HG03439 (cell line): ENCODE results near the gene GALNTL6.

Experiments
- ATAC-seq: cut with Tn5 transposase; IDR thresholded peaks from one replicate; pipeline ENCODE4 v1.9.1; 2021; ENCODE audit warnings: mild to moderate bottlenecking, moderate library complexity; ENCODE audit not compliant: unreplicated experiment

Gene GALNTL6

DNA sequence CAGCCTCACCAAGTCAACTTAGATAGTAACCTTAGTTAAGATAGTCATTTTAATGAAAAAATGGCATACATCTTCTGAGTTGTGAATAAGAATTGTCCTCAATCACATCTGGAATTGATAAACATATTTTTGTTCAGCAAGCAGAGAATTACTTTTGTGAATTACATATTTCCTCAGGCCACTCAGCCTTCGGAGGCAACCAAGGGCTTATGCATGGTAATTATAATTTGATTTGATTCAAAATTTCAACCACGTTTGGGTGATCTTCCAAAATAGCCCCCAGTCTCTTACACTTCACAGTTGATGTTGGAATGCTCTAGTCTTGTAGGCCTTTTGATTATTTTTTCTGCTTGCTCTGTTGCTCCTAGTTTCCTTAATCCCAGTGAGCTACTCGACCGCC is 63.4 kb downstream of the GALNTL6 start:
- ATAC-seq = no peak

DNA sequence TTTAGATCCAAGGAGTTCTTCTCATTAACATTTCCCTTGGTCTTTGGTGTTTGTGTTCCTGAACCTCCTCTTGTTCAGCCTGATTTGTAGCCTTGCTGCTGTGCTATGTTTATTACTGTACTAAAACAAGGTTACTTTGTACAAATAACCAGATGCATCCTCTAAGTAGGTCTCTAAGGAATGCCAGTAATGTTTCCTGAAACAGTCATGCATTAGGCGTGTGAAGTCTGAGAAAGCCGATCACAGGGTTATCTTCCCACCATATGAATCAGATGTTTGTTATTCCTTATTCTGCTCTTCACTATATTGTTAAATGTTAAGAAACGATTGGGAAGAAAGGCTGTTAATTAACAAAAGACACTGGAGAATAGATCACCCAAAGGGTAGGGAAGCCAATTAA is 66.9 kb downstream of the GALNTL6 start:
- ATAC-seq = no peak

DNA sequence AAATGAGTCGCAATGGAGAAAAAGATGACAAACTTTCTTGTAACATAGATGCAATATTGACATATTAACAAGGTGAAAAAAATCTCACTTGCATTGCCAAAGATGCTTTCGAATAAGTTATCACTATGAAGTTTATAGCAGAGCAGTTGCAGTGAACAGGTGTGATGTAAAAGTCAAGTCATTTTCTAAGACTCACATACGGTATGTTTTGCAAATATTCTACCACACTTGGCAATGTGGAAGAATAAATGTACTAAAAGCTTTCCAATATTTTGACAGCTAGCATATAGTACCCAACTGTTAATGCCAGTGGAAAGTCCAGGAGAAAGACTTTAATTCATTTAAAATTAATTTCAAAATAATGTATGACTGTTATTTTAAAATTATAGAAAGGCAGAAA is 76.5 kb downstream of the GALNTL6 start:
- no peak for ATAC-seq

DNA sequence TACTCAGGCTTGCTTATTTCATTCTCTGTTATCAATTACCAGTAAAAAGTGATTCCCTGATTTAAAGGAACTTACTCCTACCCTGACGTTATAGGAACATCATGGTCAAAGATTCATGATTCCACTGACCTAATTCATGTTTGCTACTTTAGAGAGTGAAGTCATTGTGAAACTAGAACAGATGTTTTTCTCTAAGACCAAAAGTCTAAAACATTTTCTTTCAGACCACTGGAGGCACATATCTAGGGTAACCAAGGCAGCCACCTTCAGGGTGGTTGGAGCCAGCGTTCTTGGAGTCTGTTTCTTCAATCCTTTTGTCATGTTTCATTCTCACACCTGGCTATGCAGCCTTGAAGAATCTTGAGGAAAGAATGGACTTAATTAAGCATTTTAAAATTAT is 77.8 kb downstream of the GALNTL6 start:
- ATAC-seq = peak; percentile 78

DNA sequence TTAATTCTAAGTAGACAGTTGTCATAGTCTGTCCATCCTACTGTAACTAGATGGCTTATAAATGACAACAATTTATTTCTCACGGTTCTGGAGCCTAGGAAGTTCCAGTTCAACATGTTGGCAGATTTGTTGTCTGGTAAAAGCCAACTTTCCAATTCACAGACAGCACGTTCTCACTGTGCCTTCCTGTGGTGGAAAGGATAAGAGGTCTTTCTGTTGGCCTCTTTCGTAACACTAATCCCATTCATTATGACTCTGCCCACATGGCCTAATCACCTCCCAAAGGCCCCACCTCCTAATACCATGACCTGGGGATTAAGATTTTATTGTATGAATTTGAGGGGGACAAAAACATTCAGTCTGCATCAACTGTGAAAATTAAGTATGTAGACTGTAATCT is 83.2 kb downstream of the GALNTL6 start:
- ATAC-seq = no peak

DNA sequence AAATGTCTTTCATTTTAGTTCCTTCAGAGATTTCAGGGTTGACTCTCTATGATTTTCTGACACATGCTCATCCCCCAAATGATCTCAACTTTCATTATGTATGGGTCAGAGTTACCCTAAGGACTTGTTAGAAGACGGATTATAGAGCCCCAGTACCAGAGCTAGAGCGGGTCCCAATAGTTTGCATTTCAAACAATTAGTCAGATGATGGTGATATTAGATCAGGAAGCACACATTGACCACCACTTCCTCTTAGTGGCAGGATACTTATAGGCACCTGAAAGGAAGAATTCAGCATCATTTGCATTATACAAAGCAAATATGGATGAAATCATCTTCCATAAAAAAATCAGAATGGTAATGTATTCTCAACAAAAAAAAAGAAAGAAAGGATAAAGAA is 106.1 kb downstream of the GALNTL6 start:
- ATAC-seq = no peak

DNA sequence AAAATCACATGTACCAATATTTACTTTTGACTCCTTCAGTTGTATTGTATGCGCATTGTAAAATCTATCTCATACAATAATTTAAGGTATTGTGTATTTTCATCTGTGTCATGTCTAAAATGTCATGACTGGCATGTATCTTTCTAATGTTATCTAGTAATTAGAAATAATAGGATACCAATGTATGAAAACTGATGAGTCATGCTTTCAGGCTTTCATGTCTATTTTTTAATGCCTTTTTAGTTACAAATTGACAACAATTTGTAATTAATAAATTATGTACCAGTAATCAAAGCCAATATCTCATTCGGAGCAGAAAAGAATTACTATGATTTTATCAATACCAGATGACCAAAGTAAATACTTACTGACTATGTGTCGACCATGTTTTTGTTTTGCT is 107.7 kb downstream of the GALNTL6 start:
- ATAC-seq = no peak

DNA sequence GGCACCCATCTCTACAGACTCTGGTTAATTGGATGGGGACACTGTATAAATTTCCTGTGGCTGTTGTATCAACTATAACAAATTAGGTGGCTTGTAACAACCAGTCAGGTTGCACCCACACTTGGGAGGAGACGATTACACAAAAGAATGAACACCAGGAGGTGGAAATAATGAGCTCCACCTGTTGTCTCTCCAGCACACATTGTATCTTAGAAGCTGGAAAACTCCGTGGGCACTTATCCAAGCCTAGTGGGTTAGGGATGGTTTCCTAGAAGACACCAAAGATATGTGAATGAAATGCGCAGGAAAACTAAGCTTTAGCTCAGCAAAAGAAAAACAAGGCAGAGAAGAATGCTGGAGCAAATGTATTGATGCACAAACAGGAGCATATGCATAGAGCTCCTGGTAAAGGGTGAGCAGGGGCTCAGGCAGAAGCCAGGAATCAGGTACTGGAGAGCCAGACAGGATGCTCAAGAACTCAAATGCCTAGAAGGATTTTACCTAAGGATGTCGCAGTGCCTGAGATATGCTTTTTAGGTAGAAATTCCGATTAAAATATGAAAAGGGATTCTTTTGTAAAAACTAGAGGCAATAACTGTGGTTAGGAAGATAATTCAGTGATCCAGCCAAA is 111.7 kb downstream of the GALNTL6 start:
- no peak for ATAC-seq

DNA sequence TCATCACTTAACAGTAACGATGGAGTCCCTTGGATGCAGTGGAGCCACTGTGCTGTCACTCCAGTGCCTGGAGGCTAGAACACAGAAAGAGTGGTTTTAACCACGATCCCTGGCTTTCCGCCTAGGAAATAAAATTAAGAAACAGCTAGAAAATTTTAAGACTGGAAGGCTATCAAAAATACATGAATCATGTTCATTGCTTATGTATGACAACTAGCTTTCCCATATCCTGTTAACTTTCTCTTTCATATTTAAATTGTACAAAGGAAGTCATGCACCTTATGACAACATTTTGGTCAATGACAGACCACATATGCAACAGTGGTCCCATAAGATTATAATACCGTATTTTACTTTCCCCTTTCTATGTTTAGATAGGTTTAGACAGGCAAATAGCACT is 115.1 kb downstream of the GALNTL6 start:
- no peak for ATAC-seq

DNA sequence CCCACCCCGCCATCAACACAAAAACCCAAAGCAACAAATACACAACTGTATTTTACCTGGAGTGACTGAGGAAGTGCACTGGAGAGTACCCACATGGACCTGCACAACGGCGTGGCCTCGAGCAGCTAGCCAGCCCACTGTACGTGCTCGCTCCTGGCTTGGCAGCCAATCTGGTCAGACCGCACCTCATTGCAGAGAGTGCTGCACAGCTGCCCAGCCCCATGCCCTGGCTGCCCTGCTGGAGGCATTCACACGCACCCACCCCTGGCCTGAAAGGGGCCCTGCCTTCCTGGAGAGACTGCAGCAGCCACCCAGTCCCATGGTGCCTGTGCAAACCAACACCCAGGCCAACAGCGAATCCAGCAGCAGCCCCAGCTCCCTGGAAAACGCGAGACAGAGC is 116.3 kb downstream of the GALNTL6 start:
- ATAC-seq = no peak

DNA sequence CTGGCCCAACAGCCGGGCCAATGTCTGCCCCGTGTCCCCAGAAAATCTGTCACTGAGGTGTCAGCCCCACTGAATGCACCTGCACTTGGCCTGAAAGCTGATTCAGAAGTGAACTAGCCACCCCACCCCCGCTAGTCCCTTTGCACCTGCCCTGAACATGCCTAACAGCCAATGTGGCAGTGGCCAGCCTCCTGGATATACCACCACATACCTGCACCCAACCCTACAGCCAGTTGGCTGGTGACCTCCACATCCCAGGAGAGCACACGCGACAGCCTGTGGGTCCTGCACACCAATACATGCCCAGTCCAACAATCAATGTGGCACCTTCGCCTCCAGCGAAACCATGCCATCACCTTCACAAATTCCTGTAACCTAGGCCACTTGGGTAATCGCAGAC is 116.7 kb downstream of the GALNTL6 start:
- no peak for ATAC-seq

DNA sequence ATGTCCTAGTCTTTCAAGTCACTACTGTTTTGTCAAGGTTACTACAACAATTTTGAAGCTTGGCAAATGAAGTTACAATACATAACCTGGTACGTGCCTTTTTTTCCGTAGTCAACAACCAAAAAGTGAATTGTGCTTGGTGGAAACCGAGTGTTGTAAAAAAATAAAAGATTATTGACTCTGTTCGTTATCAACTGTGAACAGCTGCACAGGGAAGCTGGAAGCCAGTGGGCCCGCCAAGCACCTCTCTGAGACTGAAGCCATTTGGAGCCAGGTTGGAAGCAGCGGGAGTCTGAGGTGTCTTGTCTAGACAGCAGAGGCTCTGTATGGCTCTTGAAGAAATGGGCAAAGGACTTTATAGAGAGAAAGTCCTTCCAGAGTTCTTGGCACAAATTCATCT is 119.0 kb downstream of the GALNTL6 start:
- no peak for ATAC-seq

DNA sequence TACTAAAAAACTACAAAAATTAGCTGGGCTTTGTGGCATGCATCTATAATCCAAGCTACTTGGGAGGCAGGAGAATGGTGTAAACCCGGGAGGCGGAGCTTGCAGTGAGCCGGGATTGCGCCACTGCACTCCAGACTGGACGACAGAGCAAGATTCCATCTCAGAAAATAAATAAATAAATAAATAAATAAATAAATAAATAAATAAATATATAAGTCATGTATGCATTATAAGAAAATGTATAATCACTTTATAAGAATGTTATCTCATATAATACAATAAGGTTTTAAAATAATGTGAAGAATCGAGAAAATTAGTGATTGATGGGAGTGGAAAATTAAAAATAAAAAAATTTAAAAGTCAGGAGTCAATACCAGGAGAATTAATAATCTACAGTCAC is 127.5 kb downstream of the GALNTL6 start:
- ATAC-seq = no peak

DNA sequence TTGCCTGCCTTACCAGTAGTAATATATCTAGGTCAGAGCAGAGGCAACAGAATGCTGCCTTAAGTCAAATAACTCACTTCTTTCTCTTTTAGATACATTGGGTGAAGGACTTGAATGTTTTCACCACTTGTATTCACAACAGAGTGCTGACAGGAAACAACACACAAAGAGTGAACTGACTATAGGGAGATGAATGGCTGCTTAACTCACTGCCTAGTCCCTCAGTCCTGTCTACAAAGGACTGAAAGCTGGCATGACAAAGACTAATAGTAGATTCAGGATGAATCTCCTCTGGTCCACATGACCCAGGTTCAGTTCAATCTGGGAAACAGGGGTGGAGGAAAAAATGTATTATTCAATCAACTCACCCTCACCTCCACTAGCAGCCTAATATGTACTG is 134.2 kb downstream of the GALNTL6 start:
- no peak for ATAC-seq

DNA sequence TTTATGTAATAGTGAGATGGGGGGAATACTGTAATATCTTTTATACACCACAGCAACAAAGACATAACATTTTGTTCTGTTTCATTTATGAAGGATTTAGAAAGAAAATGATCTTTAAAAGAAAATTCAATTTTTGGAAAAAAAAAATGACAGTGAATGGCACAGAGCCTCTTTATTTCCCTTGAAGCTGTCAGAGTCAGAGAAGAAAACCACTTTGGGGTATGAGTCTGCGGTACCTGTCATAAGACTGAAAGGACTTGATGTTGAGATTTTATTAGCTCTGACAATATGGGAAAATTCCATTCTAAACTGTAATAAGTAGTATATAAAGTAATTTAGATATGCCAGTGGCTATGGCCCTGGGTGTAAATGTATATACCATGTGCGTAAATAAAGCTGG is 134.8 kb downstream of the GALNTL6 start:
- no peak for ATAC-seq

DNA sequence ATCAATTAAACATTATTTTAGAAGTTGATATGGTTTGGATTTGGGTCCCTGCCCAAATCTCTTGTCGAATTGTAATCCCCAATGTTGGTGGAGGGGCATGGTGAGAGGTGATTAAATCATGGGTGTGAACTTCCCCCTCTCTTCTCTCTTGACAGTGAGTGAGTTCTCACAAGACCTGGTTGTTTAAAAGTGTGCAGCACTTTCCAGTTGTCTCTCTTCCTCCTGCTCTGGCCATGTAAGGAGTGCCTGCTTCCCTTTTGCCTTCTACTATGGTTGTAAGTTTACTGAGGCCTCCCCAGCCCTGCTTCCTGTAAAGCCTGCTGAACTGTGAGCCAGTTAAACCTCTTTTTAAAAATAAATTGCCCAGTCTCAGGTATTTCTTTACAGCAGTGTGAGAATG is 141.4 kb downstream of the GALNTL6 start:
- no peak for ATAC-seq

DNA sequence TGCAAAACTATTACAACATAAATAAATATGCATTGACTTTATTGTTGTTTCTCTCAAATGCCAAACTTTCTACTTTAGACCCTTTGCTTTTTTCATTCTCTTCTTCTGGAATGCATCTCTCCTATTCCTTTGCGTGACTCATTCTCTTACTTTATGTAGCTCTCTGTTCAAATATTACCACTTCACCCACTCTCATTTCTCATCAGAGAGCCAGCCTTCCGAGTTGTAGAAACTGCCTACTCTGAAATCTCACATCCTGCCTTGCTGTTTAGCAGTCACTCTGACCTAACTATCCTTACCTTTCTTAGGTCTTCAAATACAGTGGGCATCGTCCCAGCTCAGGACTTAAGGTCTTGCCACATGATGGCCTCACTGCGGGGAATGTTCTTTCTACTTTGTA is 143.5 kb downstream of the GALNTL6 start:
- ATAC-seq = no peak

DNA sequence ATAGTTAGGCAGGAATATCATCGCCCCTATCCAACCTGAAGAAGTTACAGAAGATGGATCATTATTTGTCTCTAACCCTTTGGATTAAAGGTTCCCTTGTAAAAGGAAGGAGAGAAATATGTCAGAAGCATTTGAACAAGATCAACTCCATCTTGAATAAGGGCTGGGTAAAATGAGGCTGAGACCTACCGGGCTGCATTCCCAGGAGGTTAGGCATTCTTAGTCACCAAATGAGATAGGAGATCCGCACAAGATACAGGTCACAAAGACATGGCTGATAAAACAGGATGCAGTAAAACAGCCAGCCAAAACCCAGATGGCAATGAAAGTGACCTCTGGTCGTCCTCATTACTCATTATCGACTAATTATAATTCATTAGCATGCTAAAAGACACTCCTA is 148.9 kb downstream of the GALNTL6 start:
- ATAC-seq = no peak

DNA sequence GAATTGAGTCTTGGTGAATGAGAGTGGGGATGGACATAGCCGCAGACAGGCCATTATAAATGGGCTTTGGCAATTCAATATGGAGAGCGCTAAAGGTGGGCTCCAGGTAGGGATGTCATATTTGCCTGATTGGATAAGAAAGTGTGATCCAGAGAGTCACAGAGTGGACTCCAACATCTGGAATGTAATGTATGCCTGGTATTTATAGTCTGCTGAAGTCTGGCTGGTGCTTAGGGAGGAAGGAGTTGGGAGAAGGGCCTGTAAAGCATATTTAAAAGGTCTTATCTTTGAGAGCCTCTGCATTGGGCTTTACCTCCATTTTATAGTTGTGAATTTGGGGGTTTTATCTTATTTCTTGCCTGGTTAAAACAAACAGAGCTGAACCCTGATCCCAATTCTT is 153.2 kb downstream of the GALNTL6 start:
- ATAC-seq = no peak

DNA sequence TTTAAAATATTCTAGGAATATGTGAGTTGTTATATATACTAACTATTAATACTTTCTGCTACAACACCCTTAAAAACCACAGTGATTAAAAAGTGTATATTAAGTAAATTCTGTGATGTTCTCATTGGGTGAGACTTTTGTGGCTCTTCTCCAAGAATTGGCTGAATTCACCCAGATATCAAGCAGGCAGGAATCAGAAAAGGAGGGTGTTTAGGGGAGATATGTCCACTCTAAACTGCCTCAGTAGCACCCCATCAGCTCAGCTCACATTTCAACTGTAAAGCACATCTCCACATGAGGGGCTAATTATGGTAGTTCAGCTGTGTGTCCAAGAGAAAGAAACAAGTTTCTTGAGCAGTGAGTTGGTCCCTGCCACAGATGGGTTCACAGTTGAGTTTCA is 165.0 kb downstream of the GALNTL6 start:
- no peak for ATAC-seq

DNA sequence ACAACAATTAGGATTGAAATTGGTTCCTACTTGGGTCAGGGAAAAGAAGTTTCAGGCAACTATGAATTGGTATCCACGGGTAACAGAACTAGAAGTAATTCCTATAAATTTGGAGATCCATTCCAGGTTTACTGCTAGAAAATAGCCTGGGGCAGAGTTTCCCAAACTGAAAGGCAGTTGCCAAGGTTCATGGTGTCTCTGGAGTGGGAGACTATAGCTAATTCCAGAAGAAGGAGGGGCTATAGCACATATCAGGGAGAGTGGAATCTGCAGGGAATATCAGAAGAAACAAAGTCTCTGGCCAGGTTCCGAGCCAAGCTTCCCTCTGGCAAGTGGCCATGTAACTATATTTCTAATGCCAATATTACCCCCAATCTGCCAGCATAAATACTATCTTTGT is 166.3 kb downstream of the GALNTL6 start:
- ATAC-seq = no peak

DNA sequence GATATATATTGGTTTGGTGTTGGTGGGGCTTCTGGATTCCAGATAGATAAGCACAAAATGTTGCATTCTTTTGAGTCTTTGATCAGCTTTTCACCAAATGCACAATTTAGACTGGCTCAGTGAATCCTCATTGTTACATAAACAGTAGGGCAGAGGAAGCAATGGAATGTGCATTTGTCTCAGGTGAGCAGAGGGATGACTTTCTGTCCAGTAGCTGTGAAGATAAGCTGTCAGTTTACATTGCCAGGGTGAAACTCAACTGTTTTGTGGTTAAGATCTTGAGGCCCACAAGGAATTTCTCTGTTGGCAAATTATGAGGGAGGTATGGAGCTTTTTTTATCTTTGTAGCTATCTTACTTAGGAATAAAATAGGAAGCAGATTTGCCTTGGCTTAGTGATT is 168.0 kb downstream of the GALNTL6 start:
- no peak for ATAC-seq

DNA sequence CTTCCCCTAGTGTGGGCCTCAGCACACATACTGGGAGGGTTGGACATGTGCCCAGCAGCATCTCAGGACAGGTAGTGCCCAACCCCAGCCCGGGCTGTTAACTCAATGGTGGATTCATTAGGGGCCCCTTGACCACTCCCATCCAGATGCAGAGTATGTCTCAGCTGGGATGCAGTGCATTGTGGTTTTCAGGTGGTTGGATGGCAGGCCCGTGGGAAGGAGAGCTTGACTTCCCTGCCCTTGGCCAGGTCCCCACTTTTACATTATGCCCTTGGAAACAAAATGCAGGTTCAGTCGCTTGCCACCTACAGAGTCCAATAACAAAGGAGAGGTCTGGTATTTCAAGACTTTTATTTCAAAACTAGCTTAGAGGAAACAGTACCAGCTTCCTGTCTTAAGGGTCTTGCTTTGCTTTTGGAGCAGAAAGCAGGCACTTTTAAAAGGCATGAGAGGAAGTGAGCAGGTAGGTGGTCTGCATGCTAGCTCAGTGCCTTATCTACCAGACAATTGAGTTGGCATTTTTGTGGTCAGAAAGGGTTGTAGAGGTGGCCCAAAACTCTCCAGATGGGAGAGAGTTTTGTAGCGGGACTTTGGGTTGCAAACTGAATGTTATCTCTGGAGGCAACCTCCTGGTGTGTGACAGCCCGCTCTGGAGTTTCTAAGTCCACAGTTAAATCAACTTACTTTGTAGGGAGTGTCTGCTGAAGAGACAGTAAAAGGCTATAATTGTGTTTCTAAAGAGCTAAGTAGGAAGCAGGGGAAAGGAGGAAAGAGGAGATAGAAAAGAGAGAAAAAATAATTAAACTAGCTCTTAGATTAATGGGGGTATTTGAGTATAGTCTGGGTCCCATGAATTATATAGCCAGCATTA is 171.0 kb downstream of the GALNTL6 start:
- no peak for ATAC-seq
